HG02610 (cell line): ENCODE measurements around the gene DCD.

Source experiments
- ATAC-seq: cut with Tn5 transposase; IDR thresholded peaks from one replicate; pipeline ENCODE4 v1.9.1; 2021; ENCODE audit warnings: mild to moderate bottlenecking, moderate library complexity; ENCODE audit not compliant: unreplicated experiment

The DCD gene

GRCh38 chr12:54608769-54609168 lies 39.4 kb downstream of the DCD start:
- ATAC-seq = no peak

GRCh38 chr12:54608156-54608555 lies 40.0 kb downstream of the DCD start:
- no peak for ATAC-seq

GRCh38 chr12:54606556-54606955 lies 41.6 kb downstream of the DCD start:
- ATAC-seq = no peak

GRCh38 chr12:54605138-54605970 lies 42.8 kb downstream of the DCD start:
- ATAC-seq = no peak

- ATAC-seq = no peak
Measured at GRCh38 chr12:54604436-54604835, 43.7 kb downstream of the DCD start.

GRCh38 chr12:54603872-54604271 lies 44.3 kb downstream of the DCD start:
- no peak for ATAC-seq

GRCh38 chr12:54603173-54603814 lies 44.9 kb downstream of the DCD start:
- ATAC-seq = peak; percentile 92

- no peak for ATAC-seq
Measured at GRCh38 chr12:54602661-54603060, 45.5 kb downstream of the DCD start.

GRCh38 chr12:54601841-54602240 lies 46.3 kb downstream of the DCD start:
- no peak for ATAC-seq

- ATAC-seq = no peak
Measured at GRCh38 chr12:54598970-54599369, 49.2 kb downstream of the DCD start.

GRCh38 chr12:54596526-54596946 lies 51.6 kb downstream of the DCD start:
- no peak for ATAC-seq

- no peak for ATAC-seq
Measured at GRCh38 chr12:54595471-54595870, 52.7 kb downstream of the DCD start.
